Right lung (tissue), 5 donors: Measurements from ENCODE around the gene PLCH2. TPM values are rescaled to one million over a fixed set of nuclear protein-coding genes. Genes with fewer than 3 reads are reported as not detected.

Experiments
- DNase-seq, 2 donors: peaks; one replicate each; pipeline ENCODE4 v3.0.0-alpha.2; 2013
- polyA plus RNA-seq, 5 donors: library from polyadenylated mRNA; unstranded; fragments of 120-200 nt; gene quantifications; one replicate each; pipeline versions ENCODE4 v1.2.1 to v1.2.3, GENCODE V29; 2013; ENCODE audit warnings: inconsistent platforms in 1 of 5, low replicate concordance in 1 of 5; ENCODE audit not compliant: insufficient read length in 5 of 5, insufficient read depth in 1 of 5

PLCH2 gene
- polyA plus RNA-seq, 5 donors = 2.7 to 5.8 (median 3.4) TPM

GRCh38 chr1:2528966-2529783 is 53.1 kb downstream of the PLCH2 start:
- DNase-seq = no peak

GRCh38 chr1:2529784-2530512 is 53.9 kb downstream of the PLCH2 start, which contains the start of gene HES5:
TSS of gene HES5 (minus strand) at chr1:2530263. CDS start at chr1:2530164, 99 bp downstream.
- DNase-seq = no peak

- DNase-seq = no peak
Observed at GRCh38 chr1:2530513-2531361, 54.6 kb downstream of the PLCH2 start.

GRCh38 chr1:2532485-2533160 is 56.5 kb downstream of the PLCH2 start:
- DNase-seq = no peak

GRCh38 chr1:2533365-2533764 is 57.3 kb downstream of the PLCH2 start:
- no peak for DNase-seq

- no peak for DNase-seq
Observed at GRCh38 chr1:2534315-2534686, 58.2 kb downstream of the PLCH2 start.

GRCh38 chr1:2534687-2535441 is 58.8 kb downstream of the PLCH2 start:
- no peak for DNase-seq

- no peak for DNase-seq
Observed at GRCh38 chr1:2535455-2535854, 59.4 kb downstream of the PLCH2 start.

- DNase-seq = no peak
Observed at GRCh38 chr1:2535981-2536380, 59.9 kb downstream of the PLCH2 start.

GRCh38 chr1:2537784-2538115 is 61.7 kb downstream of the PLCH2 start:
- DNase-seq = no peak

GRCh38 chr1:2538376-2538775 is 62.3 kb downstream of the PLCH2 start:
- DNase-seq = no peak

- no peak for DNase-seq
Observed at GRCh38 chr1:2538872-2539271, 62.8 kb downstream of the PLCH2 start.

- DNase-seq = no peak
Observed at GRCh38 chr1:2539312-2539907, 63.3 kb downstream of the PLCH2 start.

- no peak for DNase-seq
Observed at GRCh38 chr1:2540816-2541492, 64.9 kb downstream of the PLCH2 start.

GRCh38 chr1:2541619-2542245 is 65.6 kb downstream of the PLCH2 start:
- no peak for DNase-seq

- DNase-seq = no peak
Observed at GRCh38 chr1:2542246-2542915, 66.3 kb downstream of the PLCH2 start.

GRCh38 chr1:2543543-2544092 is 67.5 kb downstream of the PLCH2 start:
- DNase-seq = no peak

- no peak for DNase-seq
Observed at GRCh38 chr1:2544093-2544874, 68.2 kb downstream of the PLCH2 start.
